GM19025 (cell line): ENCODE data around the gene S100B.
"Not testable (repeated sequence)": the region's sequence is repeated elsewhere in the genome, so short reads cannot be mapped to it uniquely, and the experiment has no call there.

Experiments used
- ATAC-seq: cut with Tn5 transposase; IDR thresholded peaks from one replicate; pipeline ENCODE4 v1.9.1; 2021; ENCODE audit warnings: mild to moderate bottlenecking, low read depth, moderate library complexity; ENCODE audit not compliant: unreplicated experiment

The S100B gene

DNA sequence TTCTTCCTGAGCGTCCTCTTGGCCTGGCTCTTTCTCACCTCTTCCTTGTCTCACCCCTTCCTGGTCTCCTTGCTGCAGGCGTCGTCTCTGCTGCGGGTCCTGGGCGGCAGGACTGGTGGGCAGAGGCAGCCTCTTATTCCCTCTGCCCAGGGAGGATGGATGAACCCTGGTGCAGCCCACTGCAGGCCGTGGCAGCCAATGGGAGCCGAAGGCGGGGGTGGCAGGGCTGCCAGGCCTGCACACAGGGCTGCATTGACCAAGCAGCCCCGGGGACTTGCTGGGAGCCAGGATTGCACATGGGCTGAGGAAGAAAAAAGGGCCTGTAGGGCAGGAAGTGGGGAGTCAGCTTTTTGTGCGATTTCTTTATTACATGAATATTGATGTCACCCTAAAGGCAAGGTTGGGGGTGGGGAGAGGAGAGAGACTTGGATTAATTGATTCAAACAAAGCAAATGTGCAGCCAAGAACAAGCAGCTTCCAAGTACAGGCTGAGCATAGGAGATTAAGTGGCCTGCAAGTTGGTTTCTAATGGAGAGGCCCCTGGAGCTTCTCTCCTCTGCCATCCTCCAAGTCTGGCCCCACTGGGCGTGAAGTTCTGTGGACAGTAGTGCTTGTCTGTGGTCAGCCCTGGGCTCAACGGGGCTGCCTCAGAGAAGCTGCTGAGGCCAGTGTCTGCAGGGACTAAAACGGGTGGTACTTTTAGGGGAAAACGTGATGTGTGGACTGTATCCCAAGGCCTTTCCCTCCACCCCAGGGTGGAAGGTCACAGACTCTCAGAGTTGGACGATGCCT lies at the start of gene S100B:
TSS of gene S100B (minus strand) at position 108 of the 792 bp plus-strand sequence. CDS start 2,667 bp downstream, outside the sequence.
- ATAC-seq, result no peak

DNA sequence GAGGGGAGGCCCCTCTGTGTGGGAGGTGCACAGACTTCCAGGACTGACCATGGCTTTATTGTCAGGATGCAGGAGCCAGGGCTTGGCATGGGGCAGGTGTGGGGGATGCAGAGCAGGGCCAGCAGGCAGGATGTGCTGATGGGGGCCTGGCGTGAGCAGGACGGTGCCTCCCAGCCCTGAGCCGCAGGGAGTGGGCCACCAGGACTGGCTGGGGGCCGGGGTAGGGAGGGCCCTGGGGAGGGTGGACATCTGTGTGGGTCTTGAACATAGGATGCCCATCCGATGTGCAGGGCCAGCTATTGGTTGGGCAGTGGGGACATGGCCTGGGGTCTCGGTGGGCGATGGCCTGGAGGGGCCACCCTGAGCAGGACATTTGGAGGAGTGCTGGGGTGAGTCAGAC lies 46.2 kb upstream of the S100B start:
- no peak for ATAC-seq

DNA sequence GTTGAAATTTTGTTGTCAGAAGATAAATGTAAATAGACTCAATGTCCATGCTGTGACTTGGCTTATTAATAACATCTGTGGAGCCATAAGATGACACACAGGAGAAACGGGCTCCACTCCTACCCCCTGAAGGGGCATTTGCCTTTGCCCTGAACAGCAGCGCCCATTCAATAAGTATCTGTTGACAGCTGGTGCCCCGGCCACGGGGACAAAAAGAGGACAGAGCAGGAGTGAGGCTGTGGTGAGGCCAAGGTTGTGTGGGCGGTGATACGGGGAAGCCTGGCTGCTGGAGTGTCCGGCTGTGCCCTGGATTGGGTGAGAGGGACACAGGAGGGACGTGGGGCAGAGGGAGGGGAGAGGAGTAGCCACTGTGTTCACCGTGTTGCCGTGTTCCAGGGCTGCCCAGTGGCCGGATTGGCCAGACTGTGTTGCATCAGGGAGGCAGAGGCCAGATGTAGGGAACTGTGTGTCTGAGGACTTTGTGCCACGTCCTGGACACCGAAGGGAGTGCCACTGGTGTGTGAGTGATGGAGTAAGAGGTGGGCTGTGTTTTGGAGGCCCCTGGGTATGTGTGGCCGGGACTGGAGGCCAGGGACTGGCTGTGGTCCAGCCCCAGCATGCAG lies 45.7 kb upstream of the S100B start:
- no peak for ATAC-seq

GRCh38 chr21:46649356-46649755 lies 44.5 kb upstream of the S100B start:
- no peak for ATAC-seq

GRCh38 chr21:46648539-46648938 lies 43.7 kb upstream of the S100B start:
- no peak for ATAC-seq

- ATAC-seq, result no peak
These were observed 41.8 kb upstream of the S100B start for GRCh38 chr21:46646541-46647154.

DNA sequence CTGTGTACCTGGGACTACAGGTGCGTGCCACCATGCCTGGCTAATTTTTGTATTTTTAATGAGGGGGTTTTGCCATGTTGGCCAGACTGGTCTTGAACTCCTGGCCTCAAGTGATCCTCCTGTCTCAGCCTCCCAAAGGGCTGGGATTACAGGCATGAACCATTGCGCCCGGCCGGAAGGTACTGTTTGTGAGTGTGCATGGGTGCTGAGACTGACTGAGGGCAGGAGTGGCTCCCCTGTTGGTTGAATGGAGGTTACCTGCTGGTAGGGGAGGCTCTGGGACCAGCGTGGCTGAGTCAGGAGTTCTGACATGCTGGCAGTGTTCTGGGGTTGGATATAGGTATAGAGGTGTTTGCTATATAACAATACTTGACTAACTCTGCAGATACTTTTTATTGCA lies 41.0 kb upstream of the S100B start:
- ATAC-seq, result no peak

- no peak for ATAC-seq
These were observed 38.7 kb upstream of the S100B start for GRCh38 chr21:46643379-46644177.

- ATAC-seq, result no peak
These were observed 36.8 kb upstream of the S100B start for GRCh38 chr21:46641656-46642055.

- ATAC-seq, result no peak
These were observed 34.9 kb upstream of the S100B start for GRCh38 chr21:46639489-46640386.

DNA sequence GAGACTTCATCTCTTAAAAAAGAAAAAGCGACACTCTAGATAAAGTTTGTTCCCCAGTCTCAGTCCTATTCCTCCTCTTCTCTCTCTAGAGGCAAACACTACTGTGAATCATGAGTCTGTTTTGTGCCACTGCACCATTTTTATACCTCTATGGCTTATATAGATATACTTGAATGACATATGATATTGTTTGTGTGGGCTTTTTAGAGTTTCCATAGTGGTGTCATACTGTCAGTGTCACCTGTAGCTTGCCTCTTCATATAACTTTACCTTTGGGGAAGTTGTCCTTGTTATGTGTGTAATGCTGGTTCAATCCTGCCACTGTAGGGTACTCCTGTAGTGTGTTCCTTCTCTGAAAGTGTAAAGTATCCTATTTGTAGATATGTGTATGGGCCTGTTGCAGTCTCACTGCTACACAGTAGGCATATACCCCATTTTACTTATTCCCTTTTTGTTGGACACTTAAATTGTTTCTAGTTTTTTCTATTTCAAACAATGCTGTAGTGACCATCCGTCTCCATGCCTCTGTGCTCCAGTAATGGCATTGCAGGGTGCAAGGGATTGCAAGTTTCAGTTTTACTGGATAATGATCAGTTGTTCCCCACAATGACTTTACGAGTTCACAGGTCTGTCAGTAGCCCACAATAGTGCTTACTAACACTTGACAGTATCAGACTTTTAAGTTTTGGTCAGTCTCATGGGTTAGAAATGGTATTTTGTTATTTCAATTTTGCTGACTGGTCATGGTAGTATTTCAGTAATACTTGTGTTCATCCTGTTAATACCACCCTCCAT lies 33.3 kb upstream of the S100B start:
- ATAC-seq, result no peak

DNA sequence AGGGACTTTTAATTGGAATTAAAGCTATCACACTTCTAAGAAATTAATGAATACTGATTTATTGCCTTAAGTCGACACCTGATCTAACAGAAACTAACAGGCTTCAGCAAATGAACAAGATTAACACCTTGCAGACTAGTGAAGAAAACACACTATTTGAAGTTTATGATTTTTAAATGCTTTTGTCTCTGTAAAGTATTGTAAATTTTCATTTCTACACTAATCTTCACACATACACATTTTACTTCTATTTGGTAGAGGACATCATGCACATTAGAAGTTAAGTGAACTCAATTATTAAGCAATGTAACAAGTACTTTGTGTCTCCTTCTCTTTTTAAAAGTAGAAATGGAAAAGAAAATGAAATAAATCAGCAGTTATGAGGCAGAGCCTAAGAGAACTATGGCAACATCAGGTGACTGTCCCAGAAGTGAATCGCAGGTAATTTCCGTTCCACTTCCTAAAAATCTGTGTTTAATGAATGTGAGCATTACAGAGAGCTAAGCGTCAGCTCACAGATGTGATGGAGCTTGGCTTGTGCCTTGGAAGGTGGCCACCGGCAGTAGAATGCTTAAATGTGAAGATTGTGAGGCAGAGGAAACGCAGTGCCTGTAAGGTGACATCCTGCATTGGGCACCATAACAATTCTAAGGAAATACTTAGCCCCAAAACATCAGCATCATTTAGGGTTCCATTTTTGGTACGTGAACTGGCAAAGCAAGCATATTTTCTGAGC lies 31.8 kb upstream of the S100B start:
- ATAC-seq, result no peak

GRCh38 chr21:46636181-46636512 lies 31.3 kb upstream of the S100B start:
- no peak for ATAC-seq

DNA sequence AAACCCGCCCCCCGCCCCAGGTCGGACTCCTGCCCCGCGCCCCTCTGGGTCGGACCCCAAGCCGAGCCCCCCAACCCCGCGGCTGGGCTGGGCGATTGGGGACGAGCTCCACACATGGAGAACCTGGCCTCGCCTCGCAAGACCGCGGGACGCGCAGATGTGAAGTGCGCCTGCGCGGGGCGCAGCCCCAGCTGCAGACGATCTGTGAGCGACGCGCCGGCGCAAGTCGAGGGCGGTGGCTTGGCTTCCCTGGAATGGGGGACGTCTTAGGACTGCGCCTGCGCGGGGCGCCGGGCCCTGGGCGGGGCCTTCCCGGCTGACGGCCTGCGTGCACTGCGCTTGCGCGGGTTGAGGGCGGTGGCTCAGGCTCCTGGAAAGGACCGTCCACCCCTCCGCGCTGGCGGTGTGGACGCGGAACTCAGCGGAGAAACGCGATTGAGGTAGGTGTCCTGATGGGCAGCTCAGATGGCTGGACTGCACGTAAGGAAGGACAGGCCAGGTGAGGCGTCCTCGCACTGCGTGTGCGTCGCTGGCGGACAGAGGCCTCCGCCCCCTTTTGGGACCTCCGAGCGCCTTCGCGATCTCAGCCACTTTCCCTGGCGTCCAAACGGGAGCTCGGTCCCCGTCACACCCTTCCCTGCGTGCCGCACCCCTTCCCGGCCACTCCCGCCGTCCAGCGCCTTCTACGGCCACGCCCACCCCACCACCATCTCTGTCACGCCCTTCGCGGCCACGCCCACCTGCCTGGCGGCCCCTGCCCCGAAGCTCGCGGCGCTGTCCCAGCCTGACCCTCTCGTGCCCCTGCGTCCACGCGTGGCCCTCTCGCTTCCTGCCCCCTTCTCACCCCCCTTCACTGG lies 30.7 kb upstream of the S100B start, which contains the start of gene PRMT2:
TSS of gene PRMT2 (plus strand) at position 351 of the 857 bp plus-strand sequence. CDS start 1,278 bp downstream, outside the sequence.
- peak; percentile 85 for ATAC-seq

DNA sequence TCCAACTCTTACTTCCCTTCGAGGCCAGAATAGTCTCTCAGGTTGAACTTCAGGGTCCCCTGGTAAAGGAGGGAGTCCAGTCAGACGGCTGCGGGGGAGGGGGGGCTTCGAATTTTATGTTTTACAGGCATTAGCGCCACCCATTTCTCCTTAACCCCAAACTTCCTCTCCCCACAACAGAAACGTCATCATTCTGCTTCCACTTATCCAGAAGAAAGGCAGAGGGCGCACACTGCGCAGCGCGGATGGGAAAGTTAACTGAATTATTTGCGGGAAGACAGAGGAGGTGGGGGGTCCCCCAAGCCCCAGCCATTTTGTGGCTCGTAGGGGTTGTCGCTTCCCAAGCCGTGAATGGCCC lies 30.1 kb upstream of the S100B start:
- ATAC-seq, result no peak

- ATAC-seq, result no peak
These were observed 29.5 kb upstream of the S100B start for GRCh38 chr21:46634427-46634826.

GRCh38 chr21:46633566-46633965 lies 28.7 kb upstream of the S100B start:
- no peak for ATAC-seq

GRCh38 chr21:46630915-46631314 lies 26.0 kb upstream of the S100B start:
- not testable (repeated sequence) for ATAC-seq
